ENCODE data around the gene SRBD1.

GRCh38 chr2:45505138-45505537 is 105.9 kb downstream of the SRBD1 start:
- TF ChIP-seq CTCF (IDR thresholded peaks at IDR 0.05; ENCODE audit: borderline replicate concordance, extremely low read depth, low read length, poor library complexity, severe bottlenecking), result no peak
- TF ChIP-seq EZH2 (IDR thresholded peaks at IDR 0.05; ENCODE audit: borderline replicate concordance, low read depth, low read length, severe bottlenecking), result no peak
